Camera-type eye (tissue), 1 donor: ENCODE results near the gene TMEM151B. TPM values are rescaled to one million over a fixed set of nuclear protein-coding genes. Genes with fewer than 3 reads are reported as not detected.

Experiments
- total RNA-seq: library from RNA; depleted of rRNA; stranded (reverse); fragments of >200 nt; gene quantifications from one replicate; pipeline ENCODE4 v1.2.3, GENCODE V29; 2014

Gene TMEM151B
- total RNA-seq: 10.2 TPM

GRCh38 chr6:44269921-44270525 lies at the start of gene TMEM151B:
Gene TMEM151B (plus strand): TSS chr6:44270450. CDS start chr6:44270743, 293 bp downstream.

GRCh38 chr6:44223319-44224028 lies 46.8 kb upstream of the TMEM151B start, which contains the start of gene SLC29A1:
Gene SLC29A1 (plus strand): TSS chr6:44223595. CDS start chr6:44227314, 3,719 bp downstream.

GRCh38 chr6:44246663-44247337 lies 23.4 kb upstream of the TMEM151B start, which contains the start of gene HSP90AB1:
Gene HSP90AB1 (plus strand): TSS chr6:44247101. CDS start chr6:44248630, 1,529 bp downstream.

GRCh38 chr6:44257025-44257752 lies 13.1 kb upstream of the TMEM151B start, which contains the start of gene SLC35B2:
Gene SLC35B2 (minus strand): TSS chr6:44257528. CDS start chr6:44257410, 118 bp downstream.

GRCh38 chr6:44265007-44265721 lies 5.1 kb upstream of the TMEM151B start, which contains the start of gene NFKBIE:
Gene NFKBIE (minus strand): TSS chr6:44265551. CDS start chr6:44265346, 205 bp downstream.

GRCh38 chr6:44312901-44313788 lies 42.9 kb downstream of the TMEM151B start, which contains the start of gene AARS2:
Gene AARS2 (minus strand): TSS chr6:44313347. CDS start chr6:44313323, 24 bp downstream.

GRCh38 chr6:44342489-44342888 lies 72.2 kb downstream of the TMEM151B start, which contains the start of gene SPATS1:
Gene SPATS1 (plus strand): TSS chr6:44342650. CDS start chr6:44343096, 446 bp downstream.

Other genes with a start within 250 kb of the TMEM151B start
- 33.7 TPM for gene MRPL14, start 143.0 kb upstream of the TMEM151B start, total RNA-seq
- gene TMEM63B, start 142.9 kb upstream of the TMEM151B start, total RNA-seq: 40.5 TPM
- not detected for gene CAPN11, start 111.6 kb upstream of the TMEM151B start, total RNA-seq
- not detected for gene MYMX, start 53.5 kb upstream of the TMEM151B start, total RNA-seq
- gene SLC29A1, start 46.9 kb upstream of the TMEM151B start, total RNA-seq: 18.6 TPM
- 647 TPM for gene HSP90AB1, start 23.3 kb upstream of the TMEM151B start, total RNA-seq
- gene SLC35B2, start 12.9 kb upstream of the TMEM151B start, total RNA-seq: 40.6 TPM
- gene NFKBIE, start 4.9 kb upstream of the TMEM151B start, total RNA-seq: 5.8 TPM
- 21.2 TPM for gene AARS2, start 42.9 kb downstream of the TMEM151B start, total RNA-seq
- gene SPATS1, start 72.2 kb downstream of the TMEM151B start, total RNA-seq: not detected
- gene CDC5L, start 117.3 kb downstream of the TMEM151B start, total RNA-seq: 41.8 TPM